PC-3 (cell line): ENCODE data around the gene RERE.

Source experiments
- EZH2 ChIP-seq: fragments of 300-600 bp; sonication (generic); IDR thresholded peaks from one replicate; pipeline ENCODE4 v1.6.1; 2017; ENCODE audit warnings: antibody characterized with exemption, mild to moderate bottlenecking, low read length; ENCODE audit not compliant: unreplicated experiment
- EZH2phosphoT487 ChIP-seq: fragments of 300-600 bp; sonication (generic); IDR thresholded peaks from 2 replicates; pipeline ENCODE4 v1.6.1; 2018; ENCODE audit warnings: mild to moderate bottlenecking, antibody characterized with exemption, low read length, borderline replicate concordance
- TF ChIP-seq, protein P1 (sequence below): fragments of 300-600 bp; sonication (generic); conservative IDR thresholded peaks from 2 replicates; pipeline ENCODE4 v1.5.1; 2017; ENCODE audit warnings: antibody characterized with exemption, low read depth, mild to moderate bottlenecking, low read length

DNA sequence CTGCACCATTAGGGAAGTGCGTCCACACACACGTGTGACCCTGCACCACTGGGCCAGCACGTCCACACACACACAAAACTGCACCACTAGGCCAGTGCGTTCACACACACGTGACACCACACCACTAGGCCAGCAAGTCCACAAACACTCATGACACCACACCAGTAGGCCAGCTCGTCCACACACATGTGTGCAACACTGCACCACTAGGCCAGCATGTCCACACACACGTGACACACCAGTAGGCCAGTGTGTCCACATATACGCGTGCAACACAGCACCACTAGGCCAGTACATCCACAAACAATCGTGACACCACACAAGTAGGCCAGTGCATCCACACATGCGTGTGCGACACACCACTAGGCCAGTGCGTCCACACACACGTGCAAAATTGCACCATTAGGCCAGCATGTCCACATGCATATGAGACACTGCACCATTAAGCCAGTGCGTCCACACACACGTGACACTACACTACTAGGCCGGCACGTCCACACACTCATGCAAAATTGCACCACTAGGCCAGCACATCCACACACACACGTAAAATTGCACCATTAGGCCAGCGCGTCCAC is 264.5 kb downstream of the RERE start:
- TF ChIP-seq, protein P1, sequence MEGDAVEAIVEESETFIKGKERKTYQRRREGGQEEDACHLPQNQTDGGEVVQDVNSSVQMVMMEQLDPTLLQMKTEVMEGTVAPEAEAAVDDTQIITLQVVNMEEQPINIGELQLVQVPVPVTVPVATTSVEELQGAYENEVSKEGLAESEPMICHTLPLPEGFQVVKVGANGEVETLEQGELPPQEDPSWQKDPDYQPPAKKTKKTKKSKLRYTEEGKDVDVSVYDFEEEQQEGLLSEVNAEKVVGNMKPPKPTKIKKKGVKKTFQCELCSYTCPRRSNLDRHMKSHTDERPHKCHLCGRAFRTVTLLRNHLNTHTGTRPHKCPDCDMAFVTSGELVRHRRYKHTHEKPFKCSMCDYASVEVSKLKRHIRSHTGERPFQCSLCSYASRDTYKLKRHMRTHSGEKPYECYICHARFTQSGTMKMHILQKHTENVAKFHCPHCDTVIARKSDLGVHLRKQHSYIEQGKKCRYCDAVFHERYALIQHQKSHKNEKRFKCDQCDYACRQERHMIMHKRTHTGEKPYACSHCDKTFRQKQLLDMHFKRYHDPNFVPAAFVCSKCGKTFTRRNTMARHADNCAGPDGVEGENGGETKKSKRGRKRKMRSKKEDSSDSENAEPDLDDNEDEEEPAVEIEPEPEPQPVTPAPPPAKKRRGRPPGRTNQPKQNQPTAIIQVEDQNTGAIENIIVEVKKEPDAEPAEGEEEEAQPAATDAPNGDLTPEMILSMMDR, result no peak
- TF ChIP-seq EZH2 (no peak), EZH2phosphoT487 (no peak)
